ENCODE data around the gene DDX17.

DDX17 gene

GRCh38 chr22:38490915-38491314 lies 15.2 kb downstream of the DDX17 start:
- no peak overlapping the region for H2AFZ ChIP-seq (ENCODE audit: low read length, unreplicated experiment)
- peaks cover 37% of the 10 kb centered on the region for H3K79me2 ChIP-seq (ENCODE audit: control insufficient read depth, insufficient read depth, low read length, unreplicated experiment)
- peak overlapping the region; percentile 53 for H3K27ac ChIP-seq (ENCODE audit: low read depth, low read length)
- peaks cover 57% of the 10 kb centered on the region for H3K36me3 ChIP-seq (ENCODE audit: insufficient read depth, low read length)
- peaks cover 49% of the 10 kb centered on the region for H3K4me1 ChIP-seq (ENCODE audit: control insufficient read depth, insufficient read depth, low read length, unreplicated experiment)
- H3K4me3 ChIP-seq (ENCODE audit: low read depth, low read length): no peak overlapping the region
- H3K27me3 ChIP-seq (ENCODE audit: insufficient read depth, low read length): no peaks in the 10 kb centered on the region

GRCh38 chr22:38490475-38490874 lies 15.6 kb downstream of the DDX17 start:
- H3K36me3 ChIP-seq (ENCODE audit: insufficient read depth, low read length): peaks cover 54% of the 10 kb centered on the region
- no peaks in the 10 kb centered on the region for H3K27me3 ChIP-seq (ENCODE audit: insufficient read depth, low read length)
- peak overlapping the region; percentile 53 for H3K27ac ChIP-seq (ENCODE audit: low read depth, low read length)
- H3K4me3 ChIP-seq (ENCODE audit: low read depth, low read length): no peak overlapping the region
- no peak overlapping the region for H2AFZ ChIP-seq (ENCODE audit: low read length, unreplicated experiment)
- H3K4me1 ChIP-seq (ENCODE audit: control insufficient read depth, insufficient read depth, low read length, unreplicated experiment): peaks cover 44% of the 10 kb centered on the region
- H3K79me2 ChIP-seq (ENCODE audit: control insufficient read depth, insufficient read depth, low read length, unreplicated experiment): peaks cover 35% of the 10 kb centered on the region

GRCh38 chr22:38489561-38490145 lies 16.5 kb downstream of the DDX17 start:
- peaks cover 38% of the 10 kb centered on the region for H3K4me1 ChIP-seq (ENCODE audit: control insufficient read depth, insufficient read depth, low read length, unreplicated experiment)
- no peak overlapping the region for H3K4me3 ChIP-seq (ENCODE audit: low read depth, low read length)
- H3K79me2 ChIP-seq (ENCODE audit: control insufficient read depth, insufficient read depth, low read length, unreplicated experiment): peaks cover 29% of the 10 kb centered on the region
- peaks cover 55% of the 10 kb centered on the region for H3K36me3 ChIP-seq (ENCODE audit: insufficient read depth, low read length)
- H3K27ac ChIP-seq (ENCODE audit: low read depth, low read length): no peak overlapping the region
- no peak overlapping the region for H2AFZ ChIP-seq (ENCODE audit: low read length, unreplicated experiment)
- H3K27me3 ChIP-seq (ENCODE audit: insufficient read depth, low read length): no peaks in the 10 kb centered on the region

- Histone ChIP-seq H3K4me1 (ENCODE audit: control insufficient read depth, insufficient read depth, low read length, unreplicated experiment) (peaks cover 33% of the 10 kb centered on the region), H3K4me3 (ENCODE audit: low read depth, low read length) (no peak overlapping the region), H3K36me3 (ENCODE audit: insufficient read depth, low read length) (peaks cover 51% of the 10 kb centered on the region), H2AFZ (ENCODE audit: low read length, unreplicated experiment) (no peak overlapping the region), H3K27ac (ENCODE audit: low read depth, low read length) (no peak overlapping the region), H3K79me2 (ENCODE audit: control insufficient read depth, insufficient read depth, low read length, unreplicated experiment) (peaks cover 25% of the 10 kb centered on the region), H3K27me3 (ENCODE audit: insufficient read depth, low read length) (no peaks in the 10 kb centered on the region)
Observed at GRCh38 chr22:38489142-38489541, 17.0 kb downstream of the DDX17 start.

- Histone ChIP-seq H3K36me3 (ENCODE audit: insufficient read depth, low read length) (peaks cover 54% of the 10 kb centered on the region), H3K4me1 (ENCODE audit: control insufficient read depth, insufficient read depth, low read length, unreplicated experiment) (peaks cover 21% of the 10 kb centered on the region), H3K79me2 (ENCODE audit: control insufficient read depth, insufficient read depth, low read length, unreplicated experiment) (peaks cover 13% of the 10 kb centered on the region), H3K4me3 (ENCODE audit: low read depth, low read length) (no peak overlapping the region), H2AFZ (ENCODE audit: low read length, unreplicated experiment) (no peak overlapping the region), H3K27me3 (ENCODE audit: insufficient read depth, low read length) (no peaks in the 10 kb centered on the region), H3K27ac (ENCODE audit: low read depth, low read length) (peak overlapping the region; percentile 34; the same call in 1 of the 2 replicates)
Observed at GRCh38 chr22:38487946-38488345, 18.2 kb downstream of the DDX17 start.

GRCh38 chr22:38485783-38486182 lies 20.3 kb downstream of the DDX17 start:
- H3K36me3 ChIP-seq (ENCODE audit: insufficient read depth, low read length): peaks cover 57% of the 10 kb centered on the region

GRCh38 chr22:38484244-38484643 lies 21.9 kb downstream of the DDX17 start:
- Histone ChIP-seq H3K4me3 (ENCODE audit: low read depth, low read length) (no peak overlapping the region), H3K27me3 (ENCODE audit: insufficient read depth, low read length) (no peaks in the 10 kb centered on the region), H2AFZ (ENCODE audit: low read length, unreplicated experiment) (no peak overlapping the region), H3K27ac (ENCODE audit: low read depth, low read length) (no peak overlapping the region; the same call in 1 of the 2 replicates), H3K4me1 (ENCODE audit: control insufficient read depth, insufficient read depth, low read length, unreplicated experiment) (no peaks in the 10 kb centered on the region), H3K36me3 (ENCODE audit: insufficient read depth, low read length) (peaks cover 44% of the 10 kb centered on the region), H3K79me2 (ENCODE audit: control insufficient read depth, insufficient read depth, low read length, unreplicated experiment) (no peaks in the 10 kb centered on the region)

More at GRCh38 chr22:38485783-38486182, 20.3 kb downstream of the DDX17 start:
- no peak overlapping the region for H3K4me3 ChIP-seq (ENCODE audit: low read depth, low read length)
- H2AFZ ChIP-seq (ENCODE audit: low read length, unreplicated experiment): no peak overlapping the region
- H3K79me2 ChIP-seq (ENCODE audit: control insufficient read depth, insufficient read depth, low read length, unreplicated experiment): peaks cover 13% of the 10 kb centered on the region
- H3K4me1 ChIP-seq (ENCODE audit: control insufficient read depth, insufficient read depth, low read length, unreplicated experiment): peaks cover 4% of the 10 kb centered on the region
- H3K27me3 ChIP-seq (ENCODE audit: insufficient read depth, low read length): no peaks in the 10 kb centered on the region
- H3K27ac ChIP-seq (ENCODE audit: low read depth, low read length): no peak overlapping the region

GRCh38 chr22:38482662-38483308 lies 23.3 kb downstream of the DDX17 start:
- Histone ChIP-seq H3K36me3 (ENCODE audit: insufficient read depth, low read length) (peaks cover 39% of the 10 kb centered on the region), H2AFZ (ENCODE audit: low read length, unreplicated experiment) (no peak overlapping the region), H3K27ac (ENCODE audit: low read depth, low read length) (no peak overlapping the region), H3K4me3 (ENCODE audit: low read depth, low read length) (no peak overlapping the region), H3K79me2 (ENCODE audit: control insufficient read depth, insufficient read depth, low read length, unreplicated experiment) (no peaks in the 10 kb centered on the region), H3K27me3 (ENCODE audit: insufficient read depth, low read length) (no peaks in the 10 kb centered on the region), H3K4me1 (ENCODE audit: control insufficient read depth, insufficient read depth, low read length, unreplicated experiment) (no peaks in the 10 kb centered on the region)

GRCh38 chr22:38481871-38482332 lies 24.2 kb downstream of the DDX17 start:
- Histone ChIP-seq H3K36me3 (ENCODE audit: insufficient read depth, low read length) (peaks cover 38% of the 10 kb centered on the region), H3K79me2 (ENCODE audit: control insufficient read depth, insufficient read depth, low read length, unreplicated experiment) (no peaks in the 10 kb centered on the region), H3K27me3 (ENCODE audit: insufficient read depth, low read length) (no peaks in the 10 kb centered on the region), H2AFZ (ENCODE audit: low read length, unreplicated experiment) (no peak overlapping the region), H3K4me1 (ENCODE audit: control insufficient read depth, insufficient read depth, low read length, unreplicated experiment) (no peaks in the 10 kb centered on the region), H3K27ac (ENCODE audit: low read depth, low read length) (peak overlapping the region; percentile 2; the same call in 1 of the 2 replicates), H3K4me3 (ENCODE audit: low read depth, low read length) (no peak overlapping the region)

- H3K4me1 ChIP-seq (ENCODE audit: control insufficient read depth, insufficient read depth, low read length, unreplicated experiment): no peaks in the 10 kb centered on the region
- no peak overlapping the region for H3K4me3 ChIP-seq (ENCODE audit: low read depth, low read length)
- peak overlapping the region; percentile 2; the same call in 1 of the 2 replicates for H3K27ac ChIP-seq (ENCODE audit: low read depth, low read length)
- H3K27me3 ChIP-seq (ENCODE audit: insufficient read depth, low read length): no peaks in the 10 kb centered on the region
- no peaks in the 10 kb centered on the region for H3K79me2 ChIP-seq (ENCODE audit: control insufficient read depth, insufficient read depth, low read length, unreplicated experiment)
- no peak overlapping the region for H2AFZ ChIP-seq (ENCODE audit: low read length, unreplicated experiment)
- H3K36me3 ChIP-seq (ENCODE audit: insufficient read depth, low read length): peaks cover 35% of the 10 kb centered on the region
Observed at GRCh38 chr22:38481162-38481870, 24.8 kb downstream of the DDX17 start.
